ENCODE measurements around the gene CIP2A.
"Not testable (repeated sequence)": the region's sequence is repeated elsewhere in the genome, so short reads cannot be mapped to it uniquely, and the experiment has no call there.

CIP2A gene

GRCh38 chr3:108589081-108589997 is at the start of gene CIP2A, which contains the start of gene DZIP3:
Gene CIP2A (minus strand): TSS chr3:108589438. CDS start chr3:108589375, 63 bp downstream.
Gene DZIP3 (plus strand): TSS chr3:108589722. CDS start chr3:108605407, 15,685 bp downstream.
- TF ChIP-seq, protein P1, sequence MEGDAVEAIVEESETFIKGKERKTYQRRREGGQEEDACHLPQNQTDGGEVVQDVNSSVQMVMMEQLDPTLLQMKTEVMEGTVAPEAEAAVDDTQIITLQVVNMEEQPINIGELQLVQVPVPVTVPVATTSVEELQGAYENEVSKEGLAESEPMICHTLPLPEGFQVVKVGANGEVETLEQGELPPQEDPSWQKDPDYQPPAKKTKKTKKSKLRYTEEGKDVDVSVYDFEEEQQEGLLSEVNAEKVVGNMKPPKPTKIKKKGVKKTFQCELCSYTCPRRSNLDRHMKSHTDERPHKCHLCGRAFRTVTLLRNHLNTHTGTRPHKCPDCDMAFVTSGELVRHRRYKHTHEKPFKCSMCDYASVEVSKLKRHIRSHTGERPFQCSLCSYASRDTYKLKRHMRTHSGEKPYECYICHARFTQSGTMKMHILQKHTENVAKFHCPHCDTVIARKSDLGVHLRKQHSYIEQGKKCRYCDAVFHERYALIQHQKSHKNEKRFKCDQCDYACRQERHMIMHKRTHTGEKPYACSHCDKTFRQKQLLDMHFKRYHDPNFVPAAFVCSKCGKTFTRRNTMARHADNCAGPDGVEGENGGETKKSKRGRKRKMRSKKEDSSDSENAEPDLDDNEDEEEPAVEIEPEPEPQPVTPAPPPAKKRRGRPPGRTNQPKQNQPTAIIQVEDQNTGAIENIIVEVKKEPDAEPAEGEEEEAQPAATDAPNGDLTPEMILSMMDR (IDR thresholded peaks at IDR 0.05; ENCODE audit: low read depth, low read length, missing control alignments), result no peak
- H3K4me3 ChIP-seq (ENCODE audit: low read depth, low read length), result peak within 1 kb of the TSS; percentile 98
- peak; percentile 80 for DNase-seq (ENCODE audit: low read depth)

GRCh38 chr3:108629974-108630373 is 40.7 kb upstream of the CIP2A start:
- TF ChIP-seq, protein P1 (IDR thresholded peaks at IDR 0.05; ENCODE audit: low read depth, low read length, missing control alignments), result no peak

DNA sequence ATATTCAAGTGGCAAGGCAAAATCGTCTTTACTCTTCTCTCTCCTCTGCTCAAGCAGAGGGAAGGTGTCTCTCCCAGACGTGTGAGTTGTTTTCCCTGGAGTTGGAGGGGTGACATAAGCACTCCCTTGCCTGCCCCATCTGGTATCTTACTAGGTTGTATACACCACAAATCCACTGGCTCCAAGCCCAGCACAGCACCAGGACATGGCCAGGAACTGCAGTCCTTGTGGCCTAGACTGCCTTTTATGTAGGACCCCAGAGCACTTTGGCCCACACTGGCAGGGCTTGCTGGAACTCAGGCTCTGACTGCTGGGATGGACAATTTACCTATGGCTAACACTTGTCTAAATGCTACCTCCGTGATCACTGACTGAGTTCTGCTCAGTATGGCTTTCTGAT is 34.3 kb upstream of the CIP2A start:
- H3K4me3 ChIP-seq (ENCODE audit: low read depth, low read length), result no peak overlapping the region
- TF ChIP-seq, protein P1 (IDR thresholded peaks at IDR 0.05; ENCODE audit: low read depth, low read length, missing control alignments), result no peak
- no peak for DNase-seq (ENCODE audit: low read depth)

More at GRCh38 chr3:108629974-108630373, 40.7 kb upstream of the CIP2A start:
- H3K4me3 ChIP-seq (ENCODE audit: low read depth, low read length), result no peak overlapping the region
- no peak for DNase-seq (ENCODE audit: low read depth)

DNA sequence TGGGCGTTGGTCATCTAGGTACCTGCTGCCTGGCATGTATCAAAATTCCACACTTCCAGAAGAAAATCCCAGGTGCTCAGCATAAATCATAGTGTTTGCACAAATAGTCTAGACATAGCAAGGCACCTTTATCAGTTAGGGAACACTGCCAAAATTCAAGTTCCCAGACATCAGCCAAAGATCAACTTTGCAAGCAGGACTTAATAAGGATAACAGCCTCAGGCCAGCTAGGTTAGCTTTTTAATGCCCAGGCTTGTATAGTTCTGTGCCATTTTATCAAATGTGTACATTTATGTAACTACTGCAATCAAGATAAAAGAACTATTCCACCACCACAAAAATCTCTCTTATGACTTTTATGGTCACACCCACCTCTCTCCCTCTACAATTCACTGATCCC is 31.0 kb upstream of the CIP2A start:
- TF ChIP-seq, protein P1 (IDR thresholded peaks at IDR 0.05; ENCODE audit: low read depth, low read length, missing control alignments), result no peak
- DNase-seq (ENCODE audit: low read depth), result no peak
- no peak overlapping the region for H3K4me3 ChIP-seq (ENCODE audit: low read depth, low read length)

- not testable (repeated sequence) for H3K4me3 ChIP-seq (ENCODE audit: low read depth, low read length); DNase-seq (ENCODE audit: low read depth)
These were observed 26.9 kb upstream of the CIP2A start for GRCh38 chr3:108616090-108616489.

GRCh38 chr3:108610651-108611050 is 21.4 kb upstream of the CIP2A start:
- no peak overlapping the region for H3K4me3 ChIP-seq (ENCODE audit: low read depth, low read length)
- TF ChIP-seq, protein P1 (IDR thresholded peaks at IDR 0.05; ENCODE audit: low read depth, low read length, missing control alignments), result no peak
- no peak for DNase-seq (ENCODE audit: low read depth)

- DNase-seq (ENCODE audit: low read depth), result no peak
- H3K4me3 ChIP-seq (ENCODE audit: low read depth, low read length), result no peak overlapping the region
- TF ChIP-seq, protein P1 (IDR thresholded peaks at IDR 0.05; ENCODE audit: low read depth, low read length, missing control alignments), result no peak
These were observed 19.5 kb upstream of the CIP2A start for GRCh38 chr3:108608750-108609149.
